Measurements from ENCODE around the gene SMIM33. TPM values are rescaled to one million over a fixed set of nuclear protein-coding genes. Genes with fewer than 3 reads are reported as not detected.

Gene SMIM33
- polyA plus RNA-seq, 4 donors = 0.07 to 0.08 TPM; not detected in 2

Other genes starting within 250 kb of the SMIM33 start
- 100 to 1,000 TPM; 547 to 863 (median 659) TPM for gene MATR3, start 177.3 kb upstream of the SMIM33 start, polyA plus RNA-seq (ENCODE audit: insufficient read length in 4 of 4)
- gene PAIP2, start 129.2 kb upstream of the SMIM33 start, polyA plus RNA-seq (ENCODE audit: insufficient read length in 4 of 4) = 100 to 1,000 TPM; 158 to 203 (median 186) TPM
- 10 to 100 TPM in 2 of 4 donors, 1 to 10 TPM in 2; 1.1 to 16.8 (median 11.9) TPM for gene SLC23A1, start 87.7 kb upstream of the SMIM33 start, polyA plus RNA-seq (ENCODE audit: insufficient read length in 4 of 4)
- gene MZB1, start 81.1 kb upstream of the SMIM33 start, polyA plus RNA-seq (ENCODE audit: insufficient read length in 4 of 4) = under 1 TPM; 0.22 to 0.90 (median 0.32) TPM
- 1 to 10 TPM in 3 of 4 donors, under 1 TPM in 1; 0.56 to 2.8 (median 2.1) TPM for gene PROB1, start 75.9 kb upstream of the SMIM33 start, polyA plus RNA-seq (ENCODE audit: insufficient read length in 4 of 4)
- 10 to 100 TPM in 2 of 4 donors, 1 to 10 TPM in 2; 2.7 to 14.4 (median 11.6) TPM for gene SPATA24, start 66.9 kb upstream of the SMIM33 start, polyA plus RNA-seq (ENCODE audit: insufficient read length in 4 of 4)
- 10 to 100 TPM; 24.0 to 35.0 (median 32.9) TPM for gene DNAJC18, start 31.5 kb upstream of the SMIM33 start, polyA plus RNA-seq (ENCODE audit: insufficient read length in 4 of 4)
- gene ECSCR, start 8.3 kb upstream of the SMIM33 start, polyA plus RNA-seq (ENCODE audit: insufficient read length in 4 of 4) = 10 to 100 TPM; 21.5 to 26.3 (median 23.4) TPM
- 10 to 100 TPM; 29.6 to 65.9 (median 33.6) TPM for gene STING1, start 11.8 kb downstream of the SMIM33 start, polyA plus RNA-seq (ENCODE audit: insufficient read length in 4 of 4)
- 100 to 1,000 TPM; 144 to 207 (median 171) TPM for gene UBE2D2, start 90.3 kb downstream of the SMIM33 start, polyA plus RNA-seq (ENCODE audit: insufficient read length in 4 of 4)
- 100 to 1,000 TPM in 3 of 4 donors, 10 to 100 TPM in 1; 36.2 to 215 (median 213) TPM for gene CXXC5, start 177.3 kb downstream of the SMIM33 start, polyA plus RNA-seq (ENCODE audit: insufficient read length in 4 of 4)

All from left renal pelvis (tissue), 4 donors.